Thyroid gland (tissue), 4 donors: ENCODE results near the gene IGSF9B. TPM values are rescaled to one million over a fixed set of nuclear protein-coding genes. Genes with fewer than 3 reads are reported as not detected.

Source experiments
- DNase-seq, 2 donors: peaks; one replicate each; pipeline ENCODE4 v3.0.0-alpha.2; 2019
- H3K27ac ChIP-seq, 3 donors: fragments of 200-600 bp; sonication (generic); 1 replicate in 2 of 3; 2 replicates in 1 of 3; pipeline ENCODE4 v1.5.1; 2016 to 2019; ENCODE audit warnings: mild to moderate bottlenecking in 1 of 3, moderate library complexity in 1 of 3
- H3K27me3 ChIP-seq: fragments of 200-600 bp; sonication (generic); one replicate; pipeline ENCODE4 v1.5.1; 2019
- H3K36me3 ChIP-seq, 2 donors: fragments of 200-600 bp; sonication (generic); one replicate each; pipeline ENCODE4 v1.5.1; 2016 to 2019
- H3K4me1 ChIP-seq, 2 donors: fragments of 200-600 bp; sonication (generic); one replicate each; pipeline ENCODE4 v1.5.1; 2017 to 2019
- H3K4me3 ChIP-seq, 3 donors: fragments of 200-600 bp; sonication (generic); replicated peaks in 1 of 3; 1 replicate in 2 of 3; 2 replicates in 1 of 3; pipeline ENCODE4 v1.5.1; 2016; ENCODE audit warnings: mild to moderate bottlenecking in 1 of 3
- H3K9me3 ChIP-seq: fragments of 200-600 bp; sonication (generic); one replicate; pipeline ENCODE4 v1.5.1; 2017
- POLR2A ChIP-seq, 2 donors: fragments of 450-650 bp; IDR thresholded peaks; one replicate each; pipeline ENCODE4 v1.6.1; 2017; ENCODE audit warnings: antibody characterized with exemption in 2 of 2, mild to moderate bottlenecking in 2 of 2, moderate library complexity in 1 of 2
- WGBS, 2 donors: methylation state at CpG; one replicate each; pipeline ENCODE4 v1.1.5; 2017; 5-methylcytosine and 5-hydroxymethylcytosine counted together
- intact Hi-C: fragments of 100-400 bp; cut with DNase I; formaldehyde crosslinking; loops from one replicate; pipeline ENCODE4 v1.15.1; 2023
- total RNA-seq, 4 donors: library from RNA; depleted of rRNA; stranded (reverse); fragments of >200 nt; gene quantifications; one replicate each; pipeline ENCODE4 v1.2.3, GENCODE V29; 2016
- TF ChIP-seq, protein P1 (sequence below), 6 experiments: fragments of 200-600 bp in 3 of 6; fragments of 450-650 bp in 3 of 6; sonication (generic) in 3 of 6; IDR thresholded peaks; one replicate each; pipeline ENCODE4 v1.5.1; 2016 to 2019; ENCODE audit warnings: antibody characterized with exemption in 6 of 6, mild to moderate bottlenecking in 2 of 6, inconsistent platforms in 1 of 6, moderate library complexity in 1 of 6

The IGSF9B gene
- total RNA-seq, 4 donors from 2014 or later: 9.7 to 36.5 (median 13.8) TPM

DNA sequence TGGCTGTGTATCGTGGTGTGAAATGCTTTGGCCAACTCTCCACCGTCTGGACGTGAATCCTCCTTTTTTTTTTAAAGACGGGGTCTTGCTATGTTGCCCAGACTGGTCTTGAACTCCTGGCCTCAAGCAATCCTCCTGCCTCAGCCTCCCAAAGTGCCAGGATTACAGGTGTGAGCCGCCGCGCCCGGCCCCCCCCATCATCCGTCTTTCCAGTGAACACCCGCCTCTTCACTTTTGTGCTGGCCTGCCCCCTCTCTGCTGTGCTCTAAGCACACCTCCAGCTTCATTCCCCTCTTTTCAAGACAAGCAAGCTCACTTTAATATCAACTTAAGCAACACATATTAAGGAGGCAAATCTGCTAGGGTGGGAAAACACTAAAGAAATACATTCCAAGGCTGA is 35.3 kb downstream of the IGSF9B start:
- intact Hi-C loops: no loop called here
- TF ChIP-seq POLR2A (IDR thresholded peaks at IDR 0.05): no peak
- TF ChIP-seq, protein P1, sequence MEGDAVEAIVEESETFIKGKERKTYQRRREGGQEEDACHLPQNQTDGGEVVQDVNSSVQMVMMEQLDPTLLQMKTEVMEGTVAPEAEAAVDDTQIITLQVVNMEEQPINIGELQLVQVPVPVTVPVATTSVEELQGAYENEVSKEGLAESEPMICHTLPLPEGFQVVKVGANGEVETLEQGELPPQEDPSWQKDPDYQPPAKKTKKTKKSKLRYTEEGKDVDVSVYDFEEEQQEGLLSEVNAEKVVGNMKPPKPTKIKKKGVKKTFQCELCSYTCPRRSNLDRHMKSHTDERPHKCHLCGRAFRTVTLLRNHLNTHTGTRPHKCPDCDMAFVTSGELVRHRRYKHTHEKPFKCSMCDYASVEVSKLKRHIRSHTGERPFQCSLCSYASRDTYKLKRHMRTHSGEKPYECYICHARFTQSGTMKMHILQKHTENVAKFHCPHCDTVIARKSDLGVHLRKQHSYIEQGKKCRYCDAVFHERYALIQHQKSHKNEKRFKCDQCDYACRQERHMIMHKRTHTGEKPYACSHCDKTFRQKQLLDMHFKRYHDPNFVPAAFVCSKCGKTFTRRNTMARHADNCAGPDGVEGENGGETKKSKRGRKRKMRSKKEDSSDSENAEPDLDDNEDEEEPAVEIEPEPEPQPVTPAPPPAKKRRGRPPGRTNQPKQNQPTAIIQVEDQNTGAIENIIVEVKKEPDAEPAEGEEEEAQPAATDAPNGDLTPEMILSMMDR (IDR thresholded peaks at IDR 0.05): no peak
- peaks cover 10 to 33% of the 10 kb centered on the region in 2 donors for H3K36me3 ChIP-seq
- H3K4me3 ChIP-seq: no peak overlapping the region
- no peaks in the 10 kb centered on the region for H3K4me1 ChIP-seq
- no peak overlapping the region for H3K27ac ChIP-seq
- WGBS, 2 donors: 94% methylated on average over 10 of the region's 10 CpGs
- no peak for DNase-seq
- H3K27me3 ChIP-seq: no peaks in the 10 kb centered on the region
- H3K9me3 ChIP-seq: no peaks in the 10 kb centered on the region

DNA sequence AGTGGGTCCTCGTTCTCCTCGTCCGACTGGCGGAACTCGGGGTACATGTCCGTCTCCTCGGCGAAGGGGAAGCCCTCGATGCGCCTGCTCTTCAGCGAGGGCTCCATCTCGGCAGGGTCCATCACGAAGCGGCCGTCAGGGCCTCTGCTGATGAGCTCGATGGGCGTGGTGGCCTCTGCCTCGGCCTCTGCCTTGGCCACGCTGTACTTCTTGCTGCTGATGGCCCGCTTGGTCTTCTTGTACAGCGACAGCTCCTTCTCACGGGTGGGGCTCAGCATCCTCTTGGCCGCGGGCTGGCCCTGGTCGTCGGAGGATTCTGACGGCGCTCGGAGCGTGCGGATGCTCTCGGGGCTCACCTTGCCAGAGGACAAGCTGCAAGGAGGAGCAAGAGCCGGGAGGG is 35.7 kb downstream of the IGSF9B start:
- intact Hi-C loops: no loop called here
- H3K4me1 ChIP-seq: no peaks in the 10 kb centered on the region
- TF ChIP-seq, protein P1 (IDR thresholded peaks at IDR 0.05): no peak
- no peak for TF ChIP-seq POLR2A (IDR thresholded peaks at IDR 0.05)
- H3K36me3 ChIP-seq: peaks cover 10 to 33% of the 10 kb centered on the region in 2 donors
- H3K27ac ChIP-seq: no peak overlapping the region
- no peaks in the 10 kb centered on the region for H3K9me3 ChIP-seq
- DNase-seq: no peak
- no peak overlapping the region for H3K4me3 ChIP-seq
- no peaks in the 10 kb centered on the region for H3K27me3 ChIP-seq
- 94 to 98% methylated on average over 17 to 26 of the region's 33 CpGs for WGBS, 2 donors

DNA sequence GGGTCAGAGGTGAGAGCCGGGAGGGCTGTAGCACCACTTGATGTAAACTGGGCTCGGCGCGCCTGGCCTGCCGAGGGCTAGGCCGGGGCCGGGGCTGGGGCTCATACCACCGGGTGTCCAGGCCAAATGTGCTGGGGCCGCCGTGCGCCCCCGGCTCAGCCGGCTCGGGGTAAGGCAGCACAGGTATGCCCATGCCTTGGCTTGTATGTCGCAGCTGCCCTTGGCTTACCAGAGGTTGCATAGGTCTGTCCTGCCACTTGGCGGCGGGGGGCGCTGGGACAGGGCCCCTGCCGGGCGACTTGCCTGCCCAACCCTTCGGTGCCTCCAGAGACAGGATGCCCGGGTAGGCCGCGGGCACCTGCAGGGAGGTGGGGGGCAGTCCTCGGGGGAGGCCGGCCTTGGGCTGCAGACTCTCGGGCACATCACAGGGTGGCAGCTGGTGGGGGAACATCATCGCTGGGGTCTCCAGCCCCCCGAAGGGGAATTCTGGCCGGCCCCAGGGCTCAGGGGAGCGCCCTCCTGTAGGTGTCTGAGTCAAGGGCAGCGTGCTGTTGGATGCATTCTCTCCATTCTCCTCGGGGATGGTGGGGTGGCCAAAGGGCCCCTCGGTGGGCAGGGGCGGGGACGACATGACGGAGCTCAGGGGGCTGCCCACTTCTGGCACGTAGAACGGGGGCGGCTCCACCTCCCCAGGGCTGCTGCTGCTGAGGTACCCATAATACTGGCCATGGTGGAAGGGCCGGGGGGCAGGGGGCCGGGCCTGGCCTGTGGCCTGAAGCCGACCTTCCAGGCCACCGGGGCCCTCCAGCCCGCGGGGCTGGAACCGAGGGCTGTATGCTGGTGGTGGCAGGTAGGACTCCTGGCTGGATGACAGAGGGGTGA is 36.4 kb downstream of the IGSF9B start:
- TF ChIP-seq POLR2A (IDR thresholded peaks at IDR 0.05): no peak
- TF ChIP-seq, protein P1 (IDR thresholded peaks at IDR 0.05): no peak
- Histone ChIP-seq H3K4me3 (no peak overlapping the region), H3K27ac (no peak overlapping the region), H3K9me3 (no peaks in the 10 kb centered on the region), H3K4me1 (no peaks in the 10 kb centered on the region), H3K27me3 (no peaks in the 10 kb centered on the region), H3K36me3 (peaks cover 10 to 31% of the 10 kb centered on the region in 2 donors)
- DNase-seq: no peak
- 93 to 96% methylated on average over 5 to 31 of the region's 47 CpGs for WGBS, 2 donors
- intact Hi-C loops: no loop called here

DNA sequence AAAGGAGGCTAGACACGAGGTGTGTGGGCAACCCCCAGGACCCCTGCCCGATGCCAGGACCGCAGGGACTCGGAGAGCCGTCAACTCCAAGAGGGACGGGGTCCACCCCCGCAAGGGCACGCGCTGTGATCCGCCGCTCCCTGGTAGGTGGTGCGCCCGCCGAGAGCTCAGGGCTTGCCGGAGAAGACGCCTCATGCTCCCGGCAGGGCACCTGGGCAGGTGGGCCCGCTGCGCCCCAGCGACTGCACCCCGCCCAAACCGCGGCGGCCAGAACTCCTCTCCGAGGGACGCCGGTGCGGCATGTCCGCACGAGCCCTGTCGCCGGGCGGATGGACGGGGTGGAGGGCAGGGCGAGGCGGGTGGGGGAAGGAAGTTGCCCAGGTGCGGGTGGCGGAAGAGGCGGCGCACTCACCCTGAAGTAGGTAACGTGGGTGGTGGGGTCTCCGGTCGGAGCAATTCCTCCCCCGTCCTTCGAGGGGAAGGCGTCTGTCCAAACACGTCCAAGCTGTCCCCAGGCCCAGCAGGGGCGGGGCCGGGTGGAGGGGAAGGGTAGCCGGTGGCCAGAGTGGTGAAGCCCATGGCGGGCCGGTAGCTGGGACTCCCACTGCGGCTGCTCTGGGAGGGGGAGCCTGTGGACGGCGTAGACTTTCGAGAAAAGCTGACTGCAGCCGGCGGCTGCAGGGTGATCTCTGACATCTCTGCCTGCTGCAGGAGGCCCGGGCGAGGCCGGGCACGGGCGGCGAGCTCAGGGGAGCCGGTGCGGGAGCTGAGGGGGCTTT is 37.2 kb downstream of the IGSF9B start:
- TF ChIP-seq, protein P1 (IDR thresholded peaks at IDR 0.05): no peak
- TF ChIP-seq POLR2A (IDR thresholded peaks at IDR 0.05): no peak
- intact Hi-C loops: no loop called here
- DNase-seq: no peak
- Histone ChIP-seq H3K27me3 (no peaks in the 10 kb centered on the region), H3K4me1 (no peaks in the 10 kb centered on the region), H3K27ac (no peak overlapping the region), H3K36me3 (peaks cover 10 to 25% of the 10 kb centered on the region in 2 donors), H3K9me3 (no peaks in the 10 kb centered on the region), H3K4me3 (no peak overlapping the region)
- WGBS, 2 donors: 85 to 97% methylated on average over 61 to 66 of the region's 66 CpGs
